ENCODE measurements around the gene LRMDA. TPM values are rescaled to one million over a fixed set of nuclear protein-coding genes. Genes with fewer than 3 reads are reported as not detected.
"Not testable (repeated sequence)": the region's sequence is repeated elsewhere in the genome, so short reads cannot be mapped to it uniquely, and the experiment has no call there.

The LRMDA gene
- total RNA-seq, 4 donors from 2014 or later, result 7.3 to 20.1 (median 8.4) TPM

GRCh38 chr10:76139431-76139830 lies 708.0 kb downstream of the LRMDA start:
- 87 to 89% methylated on average over 4 to 5 of the region's 5 CpGs for WGBS, 2 donors (ENCODE audit: low coverage in 1 of 2)
- no peak for TF ChIP-seq CTCF (IDR thresholded peaks at IDR 0.05)
- TF ChIP-seq EP300 (IDR thresholded peaks at IDR 0.05), result no peak
- TF ChIP-seq POLR2AphosphoS5 (IDR thresholded peaks at IDR 0.05), result no peak
- TF ChIP-seq POLR2A (IDR thresholded peaks at IDR 0.05), result no peak
- ATAC-seq, result no peak
- H3K27ac ChIP-seq, result no peak overlapping the region
- no peaks in the 10 kb centered on the region for H3K36me3 ChIP-seq
- H3K4me3 ChIP-seq, result no peak overlapping the region
- no peaks in the 10 kb centered on the region for H3K4me1 ChIP-seq
- no peaks in the 10 kb centered on the region for H3K27me3 ChIP-seq
- H3K9me3 ChIP-seq, result no peaks in the 10 kb centered on the region

GRCh38 chr10:76141376-76141775 lies 710.0 kb downstream of the LRMDA start:
- no peak for TF ChIP-seq POLR2A (IDR thresholded peaks at IDR 0.05)
- TF ChIP-seq POLR2AphosphoS5 (IDR thresholded peaks at IDR 0.05), result no peak
- no peak for TF ChIP-seq CTCF (IDR thresholded peaks at IDR 0.05)
- no peak for TF ChIP-seq EP300 (IDR thresholded peaks at IDR 0.05)
- Histone ChIP-seq H3K36me3 (no peaks in the 10 kb centered on the region), H3K27ac (no peak overlapping the region), H3K4me3 (no peak overlapping the region), H3K4me1 (no peaks in the 10 kb centered on the region), H3K27me3 (no peaks in the 10 kb centered on the region), H3K9me3 (no peaks in the 10 kb centered on the region)
- no peak for ATAC-seq
- 93 to 100% methylated on average over 2 to 3 of the region's 3 CpGs for WGBS, 2 donors (ENCODE audit: low coverage in 1 of 2)

- H3K4me3 ChIP-seq, H3K9me3 ChIP-seq, H3K27ac ChIP-seq, ATAC-seq, H3K36me3 ChIP-seq, H3K27me3 ChIP-seq: not testable (repeated sequence)
- 100% methylated on average over 3 of the region's 8 CpGs; no CpG with 5 or more reads in 1 of the 2 donors for WGBS, 2 donors (ENCODE audit: low coverage in 1 of 2)
- peaks cover 4 to 22% (median 5%) of the 10 kb centered on the region in 3 donors for H3K4me1 ChIP-seq
Measured at GRCh38 chr10:76148217-76148616, 716.8 kb downstream of the LRMDA start.

GRCh38 chr10:76149182-76149581 lies 717.8 kb downstream of the LRMDA start:
- peak overlapping the region in 1 of 4 donors; percentile 73 for H3K27ac ChIP-seq
- H3K9me3 ChIP-seq, result no peaks in the 10 kb centered on the region
- peaks cover 4 to 22% (median 5%) of the 10 kb centered on the region in 3 donors for H3K4me1 ChIP-seq
- no peak overlapping the region for H3K4me3 ChIP-seq
- no peaks in the 10 kb centered on the region for H3K27me3 ChIP-seq
- WGBS, 2 donors (ENCODE audit: low coverage in 1 of 2), result 75 to 83% methylated on average over 1 of the region's 1 CpG
- ATAC-seq, result no peak
- TF ChIP-seq POLR2A (IDR thresholded peaks at IDR 0.05), result no peak
- no peak for TF ChIP-seq EP300 (IDR thresholded peaks at IDR 0.05)
- no peak for TF ChIP-seq POLR2AphosphoS5 (IDR thresholded peaks at IDR 0.05)
- TF ChIP-seq CTCF (IDR thresholded peaks at IDR 0.05), result no peak
- H3K36me3 ChIP-seq, result no peaks in the 10 kb centered on the region

- no peak overlapping the region for H3K4me3 ChIP-seq
- no peak for ATAC-seq
- H3K36me3 ChIP-seq, result no peaks in the 10 kb centered on the region
- no peaks in the 10 kb centered on the region for H3K27me3 ChIP-seq
- WGBS, 2 donors (ENCODE audit: low coverage in 1 of 2), result 40 to 71% methylated on average over 1 of the region's 2 CpGs
- peak overlapping the region in 3 of 4 donors; percentile 60 to 77 (median 73) for H3K27ac ChIP-seq
- H3K4me1 ChIP-seq, result peaks cover 4 to 22% (median 5%) of the 10 kb centered on the region in 3 donors
- TF ChIP-seq POLR2AphosphoS5 (IDR thresholded peaks at IDR 0.05) (no peak), EP300 (IDR thresholded peaks at IDR 0.05) (no peak), CTCF (IDR thresholded peaks at IDR 0.05) (no peak), POLR2A (IDR thresholded peaks at IDR 0.05) (no peak)
- no peaks in the 10 kb centered on the region for H3K9me3 ChIP-seq
Measured at GRCh38 chr10:76149602-76150138, 718.2 kb downstream of the LRMDA start.
